NCI-H446 treated with DMSO at 0.1 percent for 48 hours (cell line): Measurements from ENCODE around the gene ARMS2.
A peak's percentile ranks its signal among the peaks of the same experiment; 100 is the strongest.

ENCODE experiments used
- DNase-seq: peaks from one replicate; lab custom pipeline; 2025; lab: John Stamatoyannopoulos, UW

ARMS2 gene

GRCh38 chr10:122454071-122454470 is 382 bp upstream of the ARMS2 start:
- DNase-seq, result no peak

- no peak for DNase-seq
Measured at GRCh38 chr10:122455376-122456079, 1.1 kb downstream of the ARMS2 start.

GRCh38 chr10:122457934-122458333 is 3.5 kb downstream of the ARMS2 start:
- no peak for DNase-seq

- no peak for DNase-seq
Measured at GRCh38 chr10:122458693-122459092, 4.2 kb downstream of the ARMS2 start.

GRCh38 chr10:122459561-122460273 is 5.3 kb downstream of the ARMS2 start:
- no peak for DNase-seq

- DNase-seq, result no peak
Measured at GRCh38 chr10:122460891-122461293, 6.4 kb downstream of the ARMS2 start.

GRCh38 chr10:122461367-122461728 is 6.9 kb downstream of the ARMS2 start, which contains the start of gene HTRA1:
Gene HTRA1 (plus strand): TSS chr10:122461553. CDS start chr10:122461653, 100 bp downstream.
- no peak for DNase-seq

GRCh38 chr10:122461729-122462532 is 7.5 kb downstream of the ARMS2 start:
- no peak for DNase-seq

GRCh38 chr10:122462533-122463465 is 8.3 kb downstream of the ARMS2 start:
- DNase-seq, result no peak

- DNase-seq, result no peak
Measured at GRCh38 chr10:122463466-122464249, 9.2 kb downstream of the ARMS2 start.

GRCh38 chr10:122464250-122464510 is 9.7 kb downstream of the ARMS2 start:
- no peak for DNase-seq

- no peak for DNase-seq
Measured at GRCh38 chr10:122464586-122464985, 10.1 kb downstream of the ARMS2 start.

- no peak for DNase-seq
Measured at GRCh38 chr10:122465401-122466040, 11.1 kb downstream of the ARMS2 start.

GRCh38 chr10:122466951-122467381 is 12.5 kb downstream of the ARMS2 start:
- DNase-seq, result no peak

- no peak for DNase-seq
Measured at GRCh38 chr10:122467701-122468100, 13.2 kb downstream of the ARMS2 start.

GRCh38 chr10:122468307-122468925 is 14.0 kb downstream of the ARMS2 start:
- DNase-seq, result no peak

- peak; percentile 66 for DNase-seq
Measured at GRCh38 chr10:122468926-122469781, 14.7 kb downstream of the ARMS2 start.

- no peak for DNase-seq
Measured at GRCh38 chr10:122469848-122470247, 15.4 kb downstream of the ARMS2 start.

GRCh38 chr10:122471531-122472177 is 17.2 kb downstream of the ARMS2 start:
- DNase-seq, result no peak
